Measurements from ENCODE around the gene POLR2E. TPM values are rescaled to one million over a fixed set of nuclear protein-coding genes. Genes with fewer than 3 reads are reported as not detected.

POLR2E gene
- 140 TPM for total RNA-seq
- long read RNA-seq, transcript POLR2E-213 (8 exons, 2,831 nt), result major isoform, 179 of 210 reads
- long read RNA-seq, partial matches to known transcripts, result 12 of 210 reads
- long read RNA-seq, other reads (novel, unspliced or antisense), result 13 of 210 reads

DNA sequence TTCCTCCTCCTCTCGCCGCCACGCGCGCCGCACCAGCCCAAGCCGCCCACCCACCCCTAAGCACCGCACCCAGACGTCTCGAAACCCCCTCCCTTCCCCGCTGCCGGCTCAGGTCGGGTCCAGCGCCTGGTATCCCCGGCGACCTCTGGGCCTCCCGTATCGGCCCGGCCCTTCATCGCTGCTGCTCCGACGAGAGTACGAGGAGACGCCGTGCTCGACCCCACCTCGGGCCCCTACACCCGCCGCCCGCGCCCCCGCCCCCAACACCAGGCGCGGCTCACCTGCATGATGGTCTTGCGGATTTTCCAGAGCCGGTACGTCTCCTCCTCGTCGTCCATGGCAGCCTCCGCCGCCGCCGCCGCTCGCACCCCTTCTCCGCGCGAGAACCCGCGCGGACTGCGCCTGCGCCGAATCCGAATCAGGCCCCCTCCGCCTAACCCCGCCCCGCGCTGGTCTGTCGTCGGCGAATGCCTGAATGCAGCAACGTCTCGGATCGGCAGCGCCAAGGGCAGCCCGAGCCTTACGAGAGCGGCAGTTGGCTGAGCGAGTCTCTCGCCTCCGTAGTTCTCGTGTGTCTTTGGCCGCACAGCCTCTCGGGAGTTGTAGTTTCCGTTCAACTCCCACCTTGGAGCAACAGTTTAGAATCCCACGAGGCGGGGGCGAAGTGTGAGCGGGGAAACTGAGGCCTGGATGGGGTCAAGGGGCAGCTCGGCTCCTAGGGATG is at the start of gene POLR2E:
Gene POLR2E (minus strand): TSS at position 398 of the 724 bp plus-strand sequence. CDS start 60 bp downstream, at position 338.
- H3K4me3 ChIP-seq, result peak within 1 kb of the TSS; percentile 91
- peaks cover 7% of the 10 kb centered on the region for H3K9me3 ChIP-seq (replicated peaks)
- H3K36me3 ChIP-seq, result peaks cover 30% of the 10 kb centered on the region
- intact Hi-C loops (cut with micrococcal nuclease), result no loop called here
- TF ChIP-seq, protein P1, sequence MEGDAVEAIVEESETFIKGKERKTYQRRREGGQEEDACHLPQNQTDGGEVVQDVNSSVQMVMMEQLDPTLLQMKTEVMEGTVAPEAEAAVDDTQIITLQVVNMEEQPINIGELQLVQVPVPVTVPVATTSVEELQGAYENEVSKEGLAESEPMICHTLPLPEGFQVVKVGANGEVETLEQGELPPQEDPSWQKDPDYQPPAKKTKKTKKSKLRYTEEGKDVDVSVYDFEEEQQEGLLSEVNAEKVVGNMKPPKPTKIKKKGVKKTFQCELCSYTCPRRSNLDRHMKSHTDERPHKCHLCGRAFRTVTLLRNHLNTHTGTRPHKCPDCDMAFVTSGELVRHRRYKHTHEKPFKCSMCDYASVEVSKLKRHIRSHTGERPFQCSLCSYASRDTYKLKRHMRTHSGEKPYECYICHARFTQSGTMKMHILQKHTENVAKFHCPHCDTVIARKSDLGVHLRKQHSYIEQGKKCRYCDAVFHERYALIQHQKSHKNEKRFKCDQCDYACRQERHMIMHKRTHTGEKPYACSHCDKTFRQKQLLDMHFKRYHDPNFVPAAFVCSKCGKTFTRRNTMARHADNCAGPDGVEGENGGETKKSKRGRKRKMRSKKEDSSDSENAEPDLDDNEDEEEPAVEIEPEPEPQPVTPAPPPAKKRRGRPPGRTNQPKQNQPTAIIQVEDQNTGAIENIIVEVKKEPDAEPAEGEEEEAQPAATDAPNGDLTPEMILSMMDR (IDR thresholded peaks at IDR 0.05; ENCODE audit: borderline replicate concordance), result no peak
- DNase-seq, result peak; percentile 98
- peaks cover 60% of the 10 kb centered on the region for H3K4me1 ChIP-seq
- no peaks in the 10 kb centered on the region for H3K27me3 ChIP-seq (ENCODE audit: low read depth)
- H3K27ac ChIP-seq (replicated peaks), result peak within 1 kb of the TSS; percentile 87

DNA sequence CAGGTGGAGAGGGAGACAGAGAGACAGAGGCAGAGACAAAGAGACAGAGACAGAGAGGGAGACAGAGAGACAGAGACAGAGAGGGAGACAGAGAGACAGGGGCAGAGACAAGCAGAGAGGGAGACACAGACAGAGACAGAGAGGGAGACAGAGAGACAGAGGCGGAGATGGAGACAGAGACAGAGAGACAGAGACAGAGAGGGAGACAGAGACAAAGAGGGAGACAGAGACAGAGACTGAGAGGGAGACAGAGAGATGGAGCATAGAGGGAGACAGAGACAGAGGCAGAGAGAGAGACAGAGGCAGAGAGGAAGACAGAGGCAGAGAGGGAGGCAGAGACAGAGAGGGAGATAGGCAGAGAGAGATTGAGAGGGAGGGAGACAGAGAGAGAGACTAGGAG is 49.6 kb upstream of the POLR2E start:
- H3K36me3 ChIP-seq, result peaks cover 41% of the 10 kb centered on the region
- H3K27me3 ChIP-seq (ENCODE audit: low read depth), result no peaks in the 10 kb centered on the region
- H3K4me3 ChIP-seq, result no peak overlapping the region
- H3K9me3 ChIP-seq (replicated peaks), result no peaks in the 10 kb centered on the region
- TF ChIP-seq, protein P1 (IDR thresholded peaks at IDR 0.05; ENCODE audit: borderline replicate concordance), result no peak
- H3K4me1 ChIP-seq, result no peaks in the 10 kb centered on the region
- intact Hi-C loops (cut with micrococcal nuclease), result no loop called here
- no peak for DNase-seq
- no peak overlapping the region for H3K27ac ChIP-seq (replicated peaks)

DNA sequence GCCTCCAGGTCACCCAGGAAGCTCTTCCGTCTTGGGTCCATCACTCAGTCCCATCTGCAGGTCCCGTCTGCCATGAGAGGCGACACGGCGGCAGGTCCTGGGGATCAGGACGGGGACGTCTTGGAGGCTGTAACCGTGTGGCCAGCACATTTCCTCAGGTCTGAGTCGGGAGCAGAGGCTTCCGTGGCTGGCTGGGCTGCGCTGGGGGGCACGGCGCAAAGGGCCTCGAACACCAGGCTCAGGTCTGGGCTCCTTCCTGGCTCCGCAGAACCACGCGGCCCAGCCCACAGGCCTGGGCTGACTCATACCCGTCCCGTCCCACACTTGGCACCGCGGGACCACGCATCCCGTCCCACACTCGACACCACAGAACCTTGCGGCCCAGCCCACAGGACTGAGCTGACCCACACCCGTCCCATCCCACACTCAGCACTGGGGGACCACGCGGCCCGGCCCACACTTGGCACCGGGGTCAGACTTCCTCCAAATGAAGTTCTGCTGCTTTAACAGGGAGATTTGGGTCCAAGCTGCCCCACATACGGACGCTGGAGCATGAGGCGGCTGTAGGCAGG is 48.7 kb upstream of the POLR2E start:
- peaks cover 36% of the 10 kb centered on the region for H3K36me3 ChIP-seq
- no peaks in the 10 kb centered on the region for H3K4me1 ChIP-seq
- H3K27ac ChIP-seq (replicated peaks), result no peak overlapping the region
- no peak overlapping the region for H3K4me3 ChIP-seq
- no peaks in the 10 kb centered on the region for H3K27me3 ChIP-seq (ENCODE audit: low read depth)
- no peak for DNase-seq
- intact Hi-C loops (cut with micrococcal nuclease), result no loop called here
- no peaks in the 10 kb centered on the region for H3K9me3 ChIP-seq (replicated peaks)
- TF ChIP-seq, protein P1 (IDR thresholded peaks at IDR 0.05; ENCODE audit: borderline replicate concordance), result no peak

DNA sequence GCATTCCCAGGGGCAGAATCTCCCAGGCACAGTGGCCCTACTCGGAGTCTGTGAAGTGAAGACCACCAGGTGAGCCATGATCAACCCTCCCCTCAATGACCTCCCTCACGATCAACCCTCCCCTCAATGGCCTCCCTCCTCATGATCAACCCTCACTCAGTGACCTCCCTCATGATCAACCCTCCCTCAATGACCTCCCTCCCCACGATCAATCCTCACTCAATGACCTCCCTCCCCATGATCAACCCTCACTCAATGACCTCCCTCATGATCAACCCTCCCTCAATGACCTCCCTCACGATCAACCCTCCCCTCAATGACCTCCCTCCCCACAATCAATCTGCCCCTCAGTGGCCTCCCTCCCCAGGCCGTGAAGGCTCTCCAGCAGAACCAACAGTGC is 46.8 kb upstream of the POLR2E start:
- Histone ChIP-seq H3K36me3 (peaks cover 30% of the 10 kb centered on the region), H3K9me3 (replicated peaks) (no peaks in the 10 kb centered on the region), H3K27ac (replicated peaks) (no peak overlapping the region), H3K4me3 (no peak overlapping the region), H3K4me1 (no peaks in the 10 kb centered on the region), H3K27me3 (ENCODE audit: low read depth) (no peaks in the 10 kb centered on the region)
- DNase-seq, result no peak
- intact Hi-C loops (cut with micrococcal nuclease), result no loop called here
- TF ChIP-seq, protein P1 (IDR thresholded peaks at IDR 0.05; ENCODE audit: borderline replicate concordance), result no peak

DNA sequence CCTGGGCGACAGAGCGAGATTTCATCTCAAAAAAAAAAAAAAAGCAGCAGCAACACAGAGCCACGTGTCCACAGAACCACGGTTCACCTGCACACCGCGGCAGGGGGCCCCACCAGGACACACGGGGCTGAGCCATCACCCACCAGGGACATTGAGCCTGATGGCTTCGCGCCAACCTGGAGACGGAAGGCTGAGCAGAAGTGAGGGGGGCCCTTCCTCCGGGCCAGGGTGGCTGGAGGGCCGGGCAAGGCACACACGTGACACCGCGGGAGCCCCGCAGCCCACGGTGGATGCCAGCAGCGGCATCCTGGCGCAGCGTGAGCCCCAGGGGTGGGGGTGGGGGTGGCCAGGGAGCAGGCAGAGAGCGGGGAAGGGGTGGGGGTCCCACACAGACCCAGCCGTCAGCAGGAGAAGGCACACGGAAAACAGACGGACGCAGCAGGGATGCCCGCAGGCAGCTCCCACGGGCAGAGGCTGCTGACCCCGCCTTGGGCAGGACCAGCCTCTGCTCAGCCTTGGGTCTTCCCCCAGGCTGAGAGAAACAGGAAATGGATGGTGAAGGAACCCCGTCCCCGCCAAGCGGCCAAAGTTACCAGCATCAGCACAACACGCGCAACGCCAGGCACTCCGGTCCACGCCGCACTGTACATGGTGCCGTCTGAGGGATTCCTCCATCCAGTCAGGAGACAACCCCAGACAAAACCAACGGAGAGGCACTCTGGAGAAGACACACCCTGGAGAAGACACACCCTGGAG is 45.3 kb upstream of the POLR2E start:
- no peak overlapping the region for H3K4me3 ChIP-seq
- H3K4me1 ChIP-seq, result peaks cover 14% of the 10 kb centered on the region
- H3K36me3 ChIP-seq, result peaks cover 27% of the 10 kb centered on the region
- DNase-seq, result no peak
- H3K9me3 ChIP-seq (replicated peaks), result no peaks in the 10 kb centered on the region
- no peaks in the 10 kb centered on the region for H3K27me3 ChIP-seq (ENCODE audit: low read depth)
- intact Hi-C loops (cut with micrococcal nuclease), result no loop called here
- no peak overlapping the region for H3K27ac ChIP-seq (replicated peaks)
- TF ChIP-seq, protein P1 (IDR thresholded peaks at IDR 0.05; ENCODE audit: borderline replicate concordance), result no peak

Measured in left ventricle myocardium inferior (tissue), 1 donor.